NOMO-1 treated with DMSO at 0.1 percent for 48 hours (cell line): Measurements from ENCODE around the gene CCDC77.
"Not testable (repeated sequence)": the region's sequence is repeated elsewhere in the genome, so short reads cannot be mapped to it uniquely, and the experiment has no call there.

Source experiments
- DNase-seq: peaks from one replicate; lab custom pipeline; 2025; ENCODE audit not compliant: unreplicated experiment; lab: John Stamatoyannopoulos, UW

CCDC77 gene

GRCh38 chr12:401235-402028, at the start of gene CCDC77:
TSS of gene CCDC77 (plus strand) at chr12:401644. CDS start at chr12:409384, 7,740 bp downstream.
- no peak for DNase-seq

GRCh38 chr12:356276-356988, 45.0 kb upstream of the CCDC77 start:
- no peak for DNase-seq

GRCh38 chr12:359091-359490, 42.4 kb upstream of the CCDC77 start:
- DNase-seq, result no peak

GRCh38 chr12:366820-367219, 34.6 kb upstream of the CCDC77 start:
- no peak for DNase-seq

- DNase-seq, result no peak
Observed at GRCh38 chr12:367972-368371, 33.5 kb upstream of the CCDC77 start.

GRCh38 chr12:370739-371485, 30.5 kb upstream of the CCDC77 start:
- DNase-seq, result not testable (repeated sequence)

GRCh38 chr12:386651-387050, 14.8 kb upstream of the CCDC77 start:
- no peak for DNase-seq

GRCh38 chr12:388012-388411, 13.4 kb upstream of the CCDC77 start:
- no peak for DNase-seq

GRCh38 chr12:388541-389141, 12.8 kb upstream of the CCDC77 start:
- no peak for DNase-seq

GRCh38 chr12:389142-390096, 12.0 kb upstream of the CCDC77 start, which contains the start of gene KDM5A:
TSS of gene KDM5A (minus strand) at chr12:389320. CDS start at chr12:389091, 229 bp downstream.
- no peak for DNase-seq

- DNase-seq, result no peak
Observed at GRCh38 chr12:400828-401227, 616 bp upstream of the CCDC77 start.

- DNase-seq, result no peak
Observed at GRCh38 chr12:402029-402389, 565 bp downstream of the CCDC77 start.

- DNase-seq, result no peak
Observed at GRCh38 chr12:414859-415258, 13.4 kb downstream of the CCDC77 start.

- DNase-seq, result no peak
Observed at GRCh38 chr12:418432-418831, 17.0 kb downstream of the CCDC77 start.

- DNase-seq, result no peak
Observed at GRCh38 chr12:422526-422925, 21.1 kb downstream of the CCDC77 start.

- not testable (repeated sequence) for DNase-seq
Observed at GRCh38 chr12:435737-436136, 34.3 kb downstream of the CCDC77 start.

- peak; percentile 14 for DNase-seq
Observed at GRCh38 chr12:442235-442884, 40.9 kb downstream of the CCDC77 start.

GRCh38 chr12:447141-447540, 45.7 kb downstream of the CCDC77 start:
- DNase-seq, result no peak

- DNase-seq, result no peak
Observed at GRCh38 chr12:449203-449602, 47.8 kb downstream of the CCDC77 start.

- no peak for DNase-seq
Observed at GRCh38 chr12:450438-450837, 49.0 kb downstream of the CCDC77 start.
